HG02642 (cell line): Measurements from ENCODE around the gene CFAP54.
"Not testable (repeated sequence)": the region's sequence is repeated elsewhere in the genome, so short reads cannot be mapped to it uniquely, and the experiment has no call there.

ENCODE experiments used
- ATAC-seq: cut with Tn5 transposase; IDR thresholded peaks from one replicate; pipeline ENCODE4 v1.9.1; 2021; ENCODE audit warnings: mild to moderate bottlenecking; ENCODE audit not compliant: unreplicated experiment, poor library complexity

Gene CFAP54

DNA sequence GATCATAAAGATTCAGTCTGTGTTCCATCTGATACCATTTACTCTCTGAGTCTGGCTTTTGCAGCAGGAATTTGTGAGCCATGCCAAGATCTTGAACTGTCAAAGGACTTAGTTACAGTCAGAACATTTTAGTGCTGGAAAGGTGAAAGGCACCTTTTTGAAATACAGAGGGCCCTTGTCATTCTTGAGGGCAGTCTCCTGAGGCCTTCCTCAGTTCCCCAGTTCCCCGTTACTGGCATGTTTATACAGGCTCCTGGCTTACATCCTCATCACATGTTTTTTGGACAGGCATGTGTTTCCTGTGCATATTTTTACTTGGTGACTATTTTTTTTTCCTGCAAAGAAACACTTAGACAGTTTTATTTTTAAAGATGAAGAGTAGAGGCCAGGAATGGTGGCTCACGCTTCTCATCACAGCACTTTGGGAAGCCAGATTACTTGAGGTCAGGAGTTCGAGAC is 21.0 kb downstream of the CFAP54 start:
- no peak for ATAC-seq

DNA sequence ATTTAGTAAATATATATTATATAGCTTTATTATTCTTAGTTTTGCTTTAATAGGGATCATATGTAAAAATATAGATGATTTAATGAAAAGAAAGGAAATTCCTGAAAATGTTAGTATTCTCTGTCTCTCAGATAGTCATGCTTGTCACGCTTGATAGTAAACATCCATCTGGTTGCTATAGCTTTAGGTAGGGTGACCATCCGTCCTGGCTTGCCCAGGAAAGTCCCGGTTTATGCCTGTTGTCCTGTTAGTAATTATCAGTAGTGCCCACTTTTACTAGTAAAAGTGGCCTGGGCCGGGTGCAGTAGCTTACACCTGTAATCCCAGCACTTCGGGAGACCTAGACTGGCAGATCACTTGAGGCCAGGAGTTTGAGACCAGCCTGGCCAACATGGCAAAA is 23.8 kb downstream of the CFAP54 start:
- ATAC-seq, result no peak

DNA sequence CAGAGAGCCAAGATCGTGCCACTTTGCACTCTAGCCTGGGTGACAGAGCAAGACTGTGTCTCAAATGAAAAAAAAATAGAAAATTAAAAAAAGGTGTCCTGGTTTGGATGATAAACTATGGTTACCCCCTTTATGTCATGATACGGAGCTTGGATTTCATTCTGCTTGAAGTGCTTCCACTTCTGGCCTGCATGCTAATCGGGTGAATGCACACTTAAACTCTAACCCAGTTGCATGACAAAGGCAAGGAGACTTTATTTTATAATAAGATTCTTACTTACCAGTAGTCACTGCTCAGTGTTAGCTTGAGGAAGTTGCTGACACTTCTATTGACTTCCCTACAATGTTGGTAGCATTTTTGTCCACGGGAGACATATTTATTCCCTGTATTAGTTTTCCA is 24.3 kb downstream of the CFAP54 start:
- ATAC-seq, result no peak

DNA sequence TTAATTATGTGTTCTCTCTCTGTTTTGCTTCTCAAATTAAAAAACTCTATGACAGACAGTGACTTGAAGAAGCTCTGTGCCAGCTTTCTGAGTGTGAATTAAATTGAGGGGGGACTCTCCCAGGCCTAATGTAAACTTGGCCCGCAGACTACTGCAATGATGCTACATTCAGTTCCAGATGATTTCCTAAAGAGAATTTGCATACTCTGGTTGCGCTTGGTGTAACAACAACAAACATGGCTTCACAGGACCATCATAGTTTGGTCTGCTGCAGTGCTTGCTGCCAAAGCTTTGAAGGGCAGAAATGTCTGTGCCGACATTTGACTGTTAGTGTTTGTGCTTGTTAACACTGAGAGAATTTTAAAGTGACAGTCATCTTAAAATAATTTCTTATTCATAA is 25.0 kb downstream of the CFAP54 start:
- ATAC-seq, result peak; percentile 88

DNA sequence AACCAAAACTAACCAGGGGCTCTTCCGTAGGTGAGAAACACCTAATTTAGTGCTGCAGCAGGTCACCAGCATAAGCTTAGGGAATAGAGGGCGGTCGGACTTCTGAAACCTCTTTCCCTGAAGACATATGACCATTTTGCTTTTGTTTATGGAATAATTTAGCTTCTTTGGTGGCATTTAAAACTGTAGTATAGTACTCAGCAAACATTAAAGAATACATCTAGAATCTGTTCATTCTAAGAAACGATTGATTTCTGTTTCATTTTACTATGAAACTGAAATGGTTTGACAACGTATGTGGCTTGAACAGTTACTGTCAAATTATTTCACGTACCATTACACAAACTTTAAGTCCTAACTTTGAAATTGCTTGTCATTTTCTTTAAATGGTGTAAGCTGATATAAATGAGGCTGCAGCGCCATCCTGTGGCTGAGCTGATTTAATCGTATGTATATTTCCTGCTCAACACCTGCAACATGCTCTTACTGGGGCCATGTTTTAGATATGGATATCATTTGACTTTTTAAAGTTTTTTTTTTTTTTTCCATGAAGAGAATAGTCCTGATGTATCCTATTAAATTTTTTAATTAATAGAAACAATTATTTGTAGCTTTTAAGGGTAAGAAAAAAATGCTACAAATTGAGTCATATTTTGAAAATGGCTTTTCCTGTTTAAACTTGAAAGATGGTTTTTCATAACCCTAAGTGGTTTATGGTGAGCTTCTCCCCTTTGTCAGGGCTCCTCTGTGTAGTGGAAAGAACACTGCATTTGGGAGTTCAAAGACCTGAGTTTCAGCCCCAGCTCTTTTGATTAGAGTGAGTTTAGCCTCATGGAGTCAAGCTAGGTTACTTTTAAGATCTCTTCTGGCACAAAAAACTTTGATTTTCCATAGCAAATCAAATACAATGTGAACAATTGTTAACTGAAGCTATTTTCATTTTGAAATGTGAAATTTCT is 27.4 kb downstream of the CFAP54 start:
- peak; percentile 63 for ATAC-seq

DNA sequence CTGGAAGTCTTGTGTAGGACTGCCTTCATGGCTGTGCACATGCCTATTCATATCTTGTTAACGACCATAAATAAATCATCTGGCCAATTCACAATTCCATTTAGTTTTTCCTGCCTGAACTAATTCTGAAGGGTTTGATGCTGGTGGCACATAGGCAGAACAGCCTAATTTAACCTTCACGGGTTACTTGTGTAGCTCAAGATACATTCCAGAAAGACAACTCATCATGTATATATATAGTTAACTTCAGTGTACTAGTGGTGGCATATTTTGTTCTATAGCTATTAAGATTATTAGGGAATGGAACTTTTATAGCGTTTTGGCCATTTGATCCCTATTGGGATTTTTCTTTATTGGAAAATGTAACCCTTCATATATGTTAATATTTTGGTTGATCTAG is 31.4 kb downstream of the CFAP54 start:
- ATAC-seq, result no peak

DNA sequence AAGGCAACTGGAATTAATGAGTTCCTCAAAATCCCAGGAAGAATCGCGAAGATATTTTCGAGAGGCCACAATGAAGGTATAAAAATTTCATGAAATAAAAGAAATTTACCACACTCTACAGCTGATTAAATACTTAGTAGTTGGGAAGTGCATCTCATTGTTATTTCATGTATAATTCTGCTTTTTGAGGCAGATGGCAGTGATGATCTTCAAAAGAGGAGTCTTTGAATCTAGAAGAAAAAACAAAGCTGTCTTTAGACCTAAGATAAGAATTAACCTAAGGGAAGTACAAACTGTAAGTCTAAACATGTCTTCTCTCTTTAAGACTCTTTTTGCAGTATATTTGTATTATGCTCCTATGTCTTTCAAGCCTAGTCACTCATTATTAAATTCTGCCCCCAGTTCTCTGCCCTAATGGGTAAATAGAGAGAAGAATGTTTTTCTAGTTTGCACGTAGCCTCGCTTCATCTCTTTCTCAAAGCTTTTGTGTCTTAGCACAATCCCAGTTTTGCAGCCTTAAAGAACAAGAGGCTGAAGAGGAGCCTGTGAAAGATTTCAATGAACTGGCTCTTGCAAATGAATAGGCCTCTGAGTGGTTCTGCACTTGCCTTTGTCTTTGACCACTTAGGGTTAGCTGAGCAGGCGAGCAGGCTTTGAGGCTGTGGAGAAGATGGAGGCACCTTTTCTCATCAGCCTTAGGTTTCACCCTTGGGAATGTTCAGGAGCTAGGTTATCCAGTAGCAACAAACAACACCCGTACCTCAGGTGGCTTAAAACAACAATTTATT is 32.7 kb downstream of the CFAP54 start:
- no peak for ATAC-seq

DNA sequence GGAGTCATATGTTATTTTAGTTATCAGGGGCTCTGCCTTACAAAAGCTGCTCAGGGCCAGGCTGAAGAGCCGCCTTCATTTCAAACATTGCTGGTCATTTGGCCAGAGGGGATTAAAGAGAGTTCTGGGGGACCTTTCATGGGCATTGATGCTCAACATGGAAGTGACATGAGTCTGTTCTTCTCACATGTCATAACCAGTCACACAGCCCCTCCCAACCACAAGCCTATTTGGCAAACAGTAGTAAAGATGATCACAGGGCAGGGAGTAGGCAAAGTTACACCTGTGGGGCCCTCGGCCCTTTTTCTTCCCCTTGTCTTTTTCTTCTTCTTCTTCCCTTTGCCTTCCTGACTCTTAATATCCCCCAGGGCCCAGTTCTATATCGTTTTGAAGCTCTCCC is 33.3 kb downstream of the CFAP54 start:
- ATAC-seq, result no peak

DNA sequence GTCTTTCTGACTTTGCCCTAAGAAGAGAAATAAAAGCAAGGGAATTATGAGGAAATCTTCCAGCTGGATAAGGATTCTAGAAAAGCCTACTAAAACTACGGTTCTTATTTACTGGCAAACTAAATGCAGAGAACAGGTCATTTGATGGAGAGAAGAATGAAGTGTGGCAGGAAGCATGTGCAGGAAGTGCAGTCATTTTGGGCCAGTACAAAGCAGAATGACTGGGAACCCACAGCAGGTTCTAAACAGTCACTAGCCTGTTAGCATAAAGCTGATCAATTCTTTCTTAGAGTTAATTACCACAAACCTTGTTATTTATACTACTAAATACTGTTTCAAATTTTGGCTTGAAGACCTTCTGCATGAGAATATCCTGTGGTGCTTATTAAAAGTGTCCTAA is 36.7 kb downstream of the CFAP54 start:
- no peak for ATAC-seq

DNA sequence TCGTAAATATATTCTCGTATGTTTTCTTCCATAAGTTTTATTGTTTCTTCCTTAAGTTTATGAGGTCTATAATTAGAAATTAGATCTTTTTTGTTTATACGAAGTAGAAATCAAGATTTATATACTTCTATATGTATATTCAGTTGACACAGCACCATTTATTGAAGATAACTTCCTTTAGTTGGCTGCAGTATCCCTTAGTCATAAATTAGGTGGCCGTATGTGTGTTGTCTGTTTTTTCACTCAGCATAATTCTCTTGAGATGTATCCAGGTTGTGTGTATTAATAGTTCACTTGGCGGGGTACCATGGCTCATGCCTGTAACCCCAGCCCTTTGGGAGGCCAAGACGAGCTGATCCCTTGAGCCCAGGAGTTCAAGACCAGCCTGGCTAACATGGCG is 40.5 kb downstream of the CFAP54 start:
- no peak for ATAC-seq

DNA sequence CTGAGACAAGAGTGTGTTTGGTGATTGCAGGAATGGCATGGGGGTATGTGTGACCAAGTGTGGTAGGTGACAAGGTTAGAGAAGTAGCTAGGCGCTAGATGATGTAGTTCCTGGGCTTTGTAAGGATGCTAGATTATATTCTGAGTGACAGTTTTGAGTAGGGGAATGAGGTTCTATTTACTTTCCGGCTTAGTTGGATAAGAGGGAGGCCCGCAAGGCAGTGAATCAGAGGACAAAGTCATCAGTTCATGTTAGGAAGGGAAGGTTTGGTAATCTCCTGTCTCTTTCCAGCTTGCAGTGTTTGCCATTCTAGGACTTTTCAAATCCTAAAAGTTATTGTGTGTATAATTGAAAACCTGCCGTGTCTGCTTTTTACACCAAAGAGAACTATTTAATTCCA is 45.0 kb downstream of the CFAP54 start:
- no peak for ATAC-seq

DNA sequence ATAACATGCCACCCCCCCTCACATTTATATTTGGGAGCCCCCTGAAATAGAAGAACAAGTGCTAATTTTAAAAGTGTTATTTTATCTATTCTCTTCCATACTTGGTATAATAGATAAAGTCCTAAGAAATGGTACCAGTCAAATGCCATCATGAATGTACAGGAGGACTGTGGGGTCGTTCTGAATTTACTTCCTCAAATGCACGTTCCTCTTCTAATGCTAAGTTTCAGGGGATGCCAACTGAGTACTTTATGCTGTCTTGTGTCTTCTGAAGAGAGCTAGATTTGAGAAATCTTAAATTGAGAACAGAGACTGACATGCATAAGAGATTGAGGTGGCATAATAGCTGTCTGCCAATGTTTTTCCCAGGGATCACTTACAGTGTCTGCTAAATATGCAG is 59.0 kb downstream of the CFAP54 start:
- no peak for ATAC-seq

DNA sequence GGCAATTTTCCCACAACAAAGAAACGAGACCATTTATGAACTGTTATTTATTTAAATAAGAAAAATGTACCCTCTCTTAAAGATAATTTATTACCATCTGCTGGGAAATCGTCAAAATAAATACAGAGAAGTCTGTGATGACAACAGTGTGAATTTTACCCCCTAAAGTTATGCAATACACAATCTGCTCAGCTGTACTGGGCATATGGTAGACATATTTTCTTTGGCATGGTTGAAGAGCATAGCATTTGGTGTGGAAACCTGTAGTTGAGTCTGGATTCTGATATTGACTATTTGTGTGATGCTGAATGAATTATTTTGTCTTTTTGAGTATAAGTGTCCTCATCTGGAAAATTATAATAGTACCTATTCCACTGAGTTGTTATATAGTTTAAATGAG is 60.0 kb downstream of the CFAP54 start:
- no peak for ATAC-seq

DNA sequence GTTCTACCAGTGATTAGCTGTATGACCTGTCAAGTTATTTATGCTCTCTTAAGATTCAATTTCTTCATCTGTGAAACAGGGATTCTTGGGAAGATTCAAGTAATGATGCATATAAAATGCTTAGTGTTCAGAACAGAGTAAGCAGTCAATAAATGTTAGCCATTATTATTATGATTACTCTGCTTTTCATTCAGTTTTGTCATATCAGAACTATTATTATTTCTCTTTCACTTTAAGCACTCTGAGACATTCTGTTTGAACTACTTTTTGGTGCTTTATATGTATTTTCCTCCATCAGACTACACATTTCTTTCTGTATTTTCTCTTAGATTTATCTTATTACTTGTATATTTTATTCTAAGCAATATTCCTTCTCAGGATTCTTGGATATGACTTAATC is 81.2 kb downstream of the CFAP54 start:
- ATAC-seq, result no peak

DNA sequence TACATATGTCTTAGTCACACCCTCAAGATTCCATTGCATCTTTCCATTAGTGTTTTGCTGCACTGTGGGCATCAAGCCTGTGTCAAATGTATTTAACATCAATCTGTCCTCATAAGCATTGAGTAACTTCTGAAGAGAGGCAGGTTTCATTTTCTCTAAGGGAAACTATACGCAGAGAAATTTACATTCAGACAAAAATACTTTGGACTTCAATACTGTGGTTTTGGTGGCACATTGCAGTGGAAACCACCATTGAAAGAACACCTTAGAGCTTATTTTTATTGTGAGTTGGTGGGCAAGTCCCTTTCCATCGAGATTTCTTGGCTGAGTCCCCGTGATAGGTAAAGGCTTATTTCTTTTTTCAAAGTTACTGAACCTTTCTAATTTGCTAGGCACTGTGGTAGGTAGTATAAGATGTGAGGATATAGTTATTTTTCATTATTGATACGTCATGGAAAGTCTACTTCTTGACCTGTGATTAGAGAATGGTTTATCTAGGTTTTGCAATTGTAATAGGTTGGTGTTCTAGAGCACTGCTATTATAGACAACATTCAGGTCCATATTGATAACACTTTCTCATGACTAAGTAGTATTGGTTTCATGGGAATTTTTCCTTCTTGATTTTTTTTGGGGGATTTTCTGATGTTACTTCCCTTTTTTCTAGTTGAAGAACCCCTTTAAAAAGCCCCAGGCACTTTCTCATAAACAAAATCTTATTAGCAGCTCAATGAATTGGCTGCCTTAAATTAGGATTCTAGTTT is 81.9 kb downstream of the CFAP54 start:
- ATAC-seq, result peak; percentile 93

DNA sequence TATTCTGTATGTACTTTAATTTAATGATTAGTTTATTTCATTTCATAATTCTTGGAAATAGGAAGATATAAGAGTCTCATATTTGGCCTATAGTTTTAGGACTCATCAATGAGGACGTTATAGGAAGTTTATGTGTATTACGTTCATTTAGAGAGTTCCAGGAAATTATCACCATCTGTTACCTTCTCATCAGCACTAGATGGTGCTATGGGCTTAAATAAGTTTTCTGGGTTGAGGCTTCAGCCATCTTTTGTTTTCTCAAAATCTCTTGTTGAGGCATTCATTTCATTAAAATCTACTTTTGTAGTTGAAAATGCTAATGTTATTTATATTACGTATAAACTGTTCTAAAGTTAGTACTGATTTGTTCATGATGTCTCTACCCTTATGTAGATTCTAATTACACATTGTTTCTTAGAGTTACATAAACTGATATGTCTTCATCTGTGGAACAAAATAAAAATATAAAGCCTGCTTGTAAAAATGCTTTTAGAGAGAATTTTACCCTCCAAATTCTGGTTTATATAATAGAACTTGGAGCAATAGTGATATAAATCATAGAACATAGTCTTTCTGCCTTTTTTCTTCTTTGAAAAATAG is 89.2 kb downstream of the CFAP54 start:
- ATAC-seq, result peak; percentile 91

DNA sequence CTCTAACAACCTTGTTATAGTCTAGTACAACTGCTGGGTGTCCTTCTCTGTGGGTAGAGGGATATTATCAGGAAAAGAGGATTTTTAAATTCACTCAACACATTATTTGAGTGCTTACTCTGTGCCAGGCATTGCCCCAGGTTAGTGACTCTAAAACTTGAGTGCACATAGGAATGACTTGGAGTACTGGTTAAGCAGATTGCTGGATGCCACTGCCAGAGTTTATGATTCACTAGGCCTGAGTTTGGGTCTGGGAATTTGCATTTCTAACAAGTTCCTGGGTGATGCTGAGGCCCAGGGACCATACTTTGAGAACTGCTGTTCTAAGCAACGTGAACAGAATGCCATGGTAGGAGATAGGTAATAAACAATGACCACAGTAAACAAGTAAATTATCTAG is 96.6 kb downstream of the CFAP54 start:
- no peak for ATAC-seq

DNA sequence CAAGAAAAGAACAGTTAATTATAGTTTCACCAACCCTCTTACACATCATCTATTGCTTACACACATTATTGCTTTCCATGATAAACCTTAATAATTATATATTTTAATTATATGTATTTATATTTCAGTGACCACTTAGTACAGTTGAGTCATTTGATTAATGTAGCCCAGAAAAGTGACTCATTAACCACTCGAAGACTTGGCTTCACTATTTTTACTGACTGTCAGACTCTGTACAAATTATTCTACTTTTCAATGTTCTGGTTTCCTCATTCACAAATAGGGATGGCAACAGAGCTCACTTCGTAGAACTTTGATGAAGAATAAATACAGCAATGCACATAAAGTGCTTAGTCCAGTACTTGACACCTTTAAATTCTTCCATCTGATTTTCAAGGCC is 98.3 kb downstream of the CFAP54 start:
- no peak for ATAC-seq

DNA sequence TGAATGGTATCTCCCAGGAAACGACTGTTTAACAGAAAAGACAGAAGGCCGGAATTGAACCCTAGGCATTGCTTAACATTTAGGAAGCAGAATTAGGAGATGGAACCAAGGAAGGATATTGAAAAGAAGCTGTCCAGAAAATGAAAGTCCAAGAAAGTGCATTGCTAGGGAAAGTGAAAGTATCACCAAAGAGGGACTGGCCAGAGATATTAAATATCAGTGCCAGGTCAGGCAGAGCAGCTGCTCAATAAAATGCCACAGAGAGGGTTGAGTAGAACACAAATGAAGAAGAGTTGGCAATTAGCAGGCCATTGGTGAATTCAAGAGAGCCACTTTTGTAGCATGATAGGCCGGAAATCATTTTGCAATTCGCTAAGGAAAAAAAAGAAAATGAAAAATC is 101.6 kb downstream of the CFAP54 start:
- no peak for ATAC-seq

DNA sequence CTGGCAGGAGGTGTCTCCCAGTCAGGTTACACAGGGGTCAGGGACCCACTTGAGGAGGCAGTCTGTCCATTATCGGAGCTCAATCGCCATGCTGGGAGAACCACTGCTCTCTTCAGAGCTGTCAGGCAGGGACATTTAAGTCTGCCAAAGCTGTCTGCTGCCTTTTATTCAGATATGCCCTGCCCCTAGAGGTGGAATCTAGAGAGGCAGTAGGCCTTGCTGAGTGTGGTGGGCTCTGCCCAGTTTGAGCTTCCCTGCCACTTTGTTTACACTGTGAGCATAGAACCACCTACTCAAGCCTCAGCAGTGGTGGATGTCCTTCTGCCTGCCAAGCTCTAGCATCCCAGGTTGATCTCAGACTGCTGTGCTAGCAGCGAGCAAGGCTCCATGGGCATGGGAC is 115.0 kb downstream of the CFAP54 start:
- ATAC-seq, result not testable (repeated sequence)
